ENCODE measurements around the gene PLA2G2D. TPM values are rescaled to one million over a fixed set of nuclear protein-coding genes. Genes with fewer than 3 reads are reported as not detected.

Gene PLA2G2D
- total RNA-seq, 2 experiments from 2014 or later: not detected

DNA sequence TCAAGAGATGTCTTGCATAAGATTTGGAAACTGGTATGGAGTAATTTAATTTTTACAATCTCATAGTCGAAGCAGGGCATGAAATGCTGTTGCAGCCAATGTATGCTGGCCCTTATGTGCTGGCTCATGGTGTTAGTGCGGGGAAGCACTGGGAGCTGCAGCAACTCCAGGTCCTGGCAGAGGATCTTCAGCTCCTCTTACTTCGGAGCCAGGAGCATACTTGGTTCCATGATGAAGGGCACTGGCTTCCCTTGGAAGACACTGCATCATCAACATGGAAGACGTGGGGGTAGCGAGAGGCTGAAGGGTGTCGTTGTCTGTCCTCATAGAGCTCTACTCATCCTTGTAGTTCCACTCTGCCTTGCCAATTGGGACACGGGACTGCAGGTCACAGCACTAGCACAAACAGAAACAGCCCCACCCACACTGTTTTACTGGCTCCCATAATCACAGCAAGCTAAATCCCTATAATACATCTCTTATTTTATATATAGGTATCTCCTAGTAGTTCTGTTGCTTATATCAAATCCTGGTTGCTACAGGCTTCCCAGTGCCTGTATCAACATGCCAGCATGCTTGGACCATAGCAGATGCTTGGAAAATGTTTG is 22.4 kb downstream of the PLA2G2D start:
- ChIA-PET CTCF (interaction anchor here (0.8 kb wide), 1 partner anchor 345 kb away, joined by 3 read pairs; no protein-coding TSS in a partner anchor), POLR2A (no interaction called here)
- no peak for DNase-seq
- Mint-ChIP-seq H3K27ac (no peak overlapping the region), H3K36me3 (ENCODE audit: low read depth) (no peaks in the 10 kb centered on the region), H3K9me3 (ENCODE audit: low read depth) (no peaks in the 10 kb centered on the region), H3K4me3 (no peak overlapping the region), H3K4me1 (no peaks in the 10 kb centered on the region), H3K27me3 (peaks cover 3% of the 10 kb centered on the region)
- no peak for ATAC-seq
- intact Hi-C loops (cut with DNase I, micrococcal nuclease): no loop called here

DNA sequence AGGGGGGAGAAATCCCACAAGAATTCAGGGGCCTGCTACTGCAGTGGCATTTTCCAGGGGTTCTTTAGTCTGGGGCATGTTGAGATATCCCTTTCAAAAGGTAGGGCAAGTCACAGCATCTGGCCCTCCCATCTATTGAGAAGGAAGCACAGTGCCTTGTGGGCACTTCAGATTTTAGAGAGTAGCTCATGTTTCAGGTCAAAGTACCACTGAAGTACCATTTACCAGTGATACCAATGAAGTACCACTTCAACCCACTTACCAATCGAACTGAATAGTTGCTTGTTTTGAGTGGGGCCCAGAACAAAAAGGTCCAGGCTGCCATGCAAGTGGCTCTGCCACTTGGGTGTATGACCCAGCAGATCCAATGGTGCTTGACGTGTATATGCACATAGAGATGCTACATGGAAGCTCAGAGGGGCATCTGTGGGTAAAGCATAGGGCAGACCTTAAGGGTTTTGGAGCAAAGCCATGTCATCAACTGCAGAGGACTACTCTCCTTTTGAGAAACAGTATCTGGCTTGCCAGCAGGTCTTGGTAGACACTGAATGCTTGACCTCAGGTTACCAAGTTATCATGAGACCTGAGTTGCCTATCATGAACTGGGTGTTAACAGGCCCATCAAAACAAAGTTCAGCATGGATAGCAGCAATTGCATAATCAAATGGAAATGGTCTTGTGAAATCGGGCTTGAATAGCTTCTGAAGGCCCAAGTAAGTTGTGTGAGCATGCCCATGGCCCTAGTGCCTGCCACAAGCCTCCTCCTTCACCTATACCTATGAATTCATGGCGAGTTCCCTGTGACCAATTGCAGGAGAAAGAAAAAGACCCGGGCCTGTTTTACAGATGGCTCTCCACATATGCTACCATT is 23.5 kb downstream of the PLA2G2D start:
- CTCF ChIA-PET: no interaction called here
- Mint-ChIP-seq H3K27me3 (peaks cover 3% of the 10 kb centered on the region), H3K4me1 (no peaks in the 10 kb centered on the region), H3K27ac (no peak overlapping the region), H3K4me3 (no peak overlapping the region), H3K36me3 (ENCODE audit: low read depth) (no peaks in the 10 kb centered on the region), H3K9me3 (ENCODE audit: low read depth) (no peaks in the 10 kb centered on the region)
- intact Hi-C loops (cut with DNase I, micrococcal nuclease): no loop called here
- ATAC-seq: no peak
- POLR2A ChIA-PET: no interaction called here
- no peak for DNase-seq

GRCh38 chr1:20093940-20094391 is 25.4 kb downstream of the PLA2G2D start:
- no peak for ATAC-seq

DNA sequence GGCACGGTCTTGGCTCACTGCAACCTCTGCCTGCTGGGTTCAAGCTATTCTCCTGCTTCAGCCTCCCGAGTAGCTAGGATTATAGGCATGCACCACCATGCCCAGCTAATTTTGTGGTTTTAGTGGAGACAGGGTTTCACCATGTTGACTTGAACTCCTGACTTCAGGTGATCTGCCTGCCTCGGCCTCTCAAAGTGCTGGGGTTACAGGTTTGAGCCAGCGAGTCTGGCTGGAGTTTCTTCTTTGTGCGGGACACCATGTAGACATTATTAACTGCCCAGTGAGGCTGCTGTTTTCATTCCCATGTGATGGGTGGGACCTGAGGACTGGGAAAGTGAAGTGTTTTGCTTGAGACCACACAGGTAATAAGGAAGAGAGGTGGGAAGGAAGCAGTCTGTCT is 26.0 kb downstream of the PLA2G2D start:
- intact Hi-C loops (cut with DNase I, micrococcal nuclease): no loop called here

More at GRCh38 chr1:20093940-20094391, 25.4 kb downstream of the PLA2G2D start:
- DNase-seq: no peak
- intact Hi-C loops (cut with DNase I, micrococcal nuclease): no loop called here
- no peaks in the 10 kb centered on the region for H3K4me1 Mint-ChIP-seq
- H3K4me3 Mint-ChIP-seq: no peak overlapping the region
- ChIA-PET CTCF (no interaction called here), POLR2A (no interaction called here)
- no peaks in the 10 kb centered on the region for H3K36me3 Mint-ChIP-seq (ENCODE audit: low read depth)
- H3K27ac Mint-ChIP-seq: no peak overlapping the region
- H3K9me3 Mint-ChIP-seq (ENCODE audit: low read depth): no peaks in the 10 kb centered on the region
- peaks cover 3% of the 10 kb centered on the region for H3K27me3 Mint-ChIP-seq

DNA sequence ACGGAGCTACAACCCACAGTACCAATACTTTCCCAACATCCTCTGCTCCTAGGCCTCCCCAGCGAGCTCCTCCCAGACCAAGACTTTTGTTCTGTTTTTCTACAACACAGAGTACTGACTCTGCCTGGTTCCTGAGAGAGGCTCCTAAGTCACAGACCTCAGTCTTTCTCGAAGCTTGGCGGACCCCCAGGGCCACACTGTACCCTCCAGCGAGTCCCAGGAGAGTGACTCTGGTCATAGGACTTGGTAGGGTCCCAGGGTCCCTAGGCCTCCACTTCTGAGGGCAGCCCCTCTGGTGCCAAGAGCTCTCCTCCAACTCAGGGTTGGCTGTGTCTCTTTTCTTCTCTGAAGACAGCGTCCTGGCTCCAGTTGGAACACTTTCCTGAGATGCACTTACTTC is 28.7 kb downstream of the PLA2G2D start:
- Mint-ChIP-seq H3K4me1 (no peaks in the 10 kb centered on the region), H3K36me3 (ENCODE audit: low read depth) (no peaks in the 10 kb centered on the region), H3K27me3 (peaks cover 3% of the 10 kb centered on the region), H3K4me3 (no peak overlapping the region), H3K27ac (no peak overlapping the region), H3K9me3 (ENCODE audit: low read depth) (no peaks in the 10 kb centered on the region)
- intact Hi-C loops (cut with DNase I, micrococcal nuclease): no loop called here
- DNase-seq (no peak), ATAC-seq (no peak)
- ChIA-PET POLR2A (no interaction called here), CTCF (interaction anchor here (0.6 to 1.5 kb wide), 4 partner anchors 9 to 857 kb away, joined by 3 to 5 read pairs (median 3); no protein-coding TSS in a partner anchor)

More for the DNA sequence above, 26.0 kb downstream of the PLA2G2D start:
- CTCF ChIA-PET: interaction anchor here (1.3 kb wide), 1 partner anchor 9 kb away, joined by 3 read pairs; no protein-coding TSS in a partner anchor
- Mint-ChIP-seq H3K9me3 (ENCODE audit: low read depth) (no peaks in the 10 kb centered on the region), H3K27ac (no peak overlapping the region), H3K36me3 (ENCODE audit: low read depth) (no peaks in the 10 kb centered on the region), H3K27me3 (peaks cover 3% of the 10 kb centered on the region), H3K4me3 (no peak overlapping the region), H3K4me1 (no peaks in the 10 kb centered on the region)
- DNase-seq: no peak
- POLR2A ChIA-PET: no interaction called here
- ATAC-seq: no peak

DNA sequence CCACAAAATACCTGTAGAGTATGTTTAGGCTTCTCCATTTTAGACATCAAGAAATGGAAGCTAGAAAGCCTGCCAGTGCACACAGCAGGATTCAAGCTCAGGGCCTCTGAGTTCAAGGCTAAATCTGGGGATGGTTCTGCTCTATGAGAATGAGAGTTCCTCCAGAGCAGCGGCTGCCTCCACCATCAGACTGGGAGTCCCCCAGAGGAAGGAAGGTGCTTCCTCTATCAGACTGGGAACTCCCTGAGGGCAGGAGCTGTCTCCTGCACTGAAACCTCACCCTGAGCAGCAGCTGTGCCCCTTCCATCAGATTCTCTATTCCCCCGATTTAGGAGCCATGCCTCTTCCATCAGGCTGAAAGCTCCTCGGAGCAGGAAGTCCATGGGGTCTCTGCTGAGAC is 29.2 kb downstream of the PLA2G2D start:
- Mint-ChIP-seq H3K27me3 (peaks cover 3% of the 10 kb centered on the region), H3K4me1 (no peaks in the 10 kb centered on the region), H3K9me3 (ENCODE audit: low read depth) (no peaks in the 10 kb centered on the region), H3K36me3 (ENCODE audit: low read depth) (no peaks in the 10 kb centered on the region), H3K4me3 (no peak overlapping the region), H3K27ac (no peak overlapping the region)
- ChIA-PET CTCF (interaction anchor here (0.7 to 1.5 kb wide), 2 partner anchors 10 to 147 kb away, joined by 3 read pairs; no protein-coding TSS in a partner anchor), POLR2A (no interaction called here)
- ATAC-seq (no peak), DNase-seq (no peak)
- intact Hi-C loops (cut with DNase I, micrococcal nuclease): no loop called here

GRCh38 chr1:20089328-20090077 is 29.8 kb downstream of the PLA2G2D start:
- Mint-ChIP-seq H3K27me3 (peaks cover 3% of the 10 kb centered on the region), H3K27ac (no peak overlapping the region), H3K4me1 (no peaks in the 10 kb centered on the region), H3K4me3 (no peak overlapping the region), H3K36me3 (ENCODE audit: low read depth) (no peaks in the 10 kb centered on the region), H3K9me3 (ENCODE audit: low read depth) (no peaks in the 10 kb centered on the region)
- CTCF ChIA-PET: interaction anchor here (1.5 kb wide), 1 partner anchor 11 kb away, joined by 3 read pairs; no protein-coding TSS in a partner anchor
- no peak for DNase-seq
- POLR2A ChIA-PET: no interaction called here
- intact Hi-C loops (cut with DNase I, micrococcal nuclease): no loop called here
- ATAC-seq: no peak

- H3K27ac Mint-ChIP-seq: no peak overlapping the region
- CTCF ChIA-PET: no interaction called here
- intact Hi-C loops (cut with DNase I, micrococcal nuclease): no loop called here
Measured at GRCh38 chr1:20087668-20088067, 31.7 kb downstream of the PLA2G2D start.

DNA sequence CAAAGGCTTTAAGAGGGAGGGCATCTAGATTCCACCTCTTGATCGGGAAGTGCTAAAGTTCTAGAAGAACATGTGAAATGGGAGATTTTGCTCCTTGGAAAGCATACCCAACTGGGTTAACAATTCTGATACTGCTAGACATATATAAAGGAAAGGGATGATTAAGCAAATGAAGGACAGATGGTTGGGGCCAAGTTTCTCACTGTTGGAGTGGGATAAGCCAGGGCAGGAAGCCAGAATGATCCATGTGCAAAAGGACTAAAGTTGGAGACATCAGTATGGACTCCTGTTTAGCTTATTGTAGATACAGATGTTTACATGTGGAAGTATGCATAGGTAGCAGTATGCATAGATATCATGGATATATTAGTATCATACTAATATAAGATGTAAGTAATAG is 32.5 kb downstream of the PLA2G2D start:
- intact Hi-C loops (cut with DNase I, micrococcal nuclease): no loop called here
- Mint-ChIP-seq H3K4me3 (no peak overlapping the region), H3K27me3 (peaks cover 2% of the 10 kb centered on the region), H3K4me1 (no peaks in the 10 kb centered on the region), H3K9me3 (ENCODE audit: low read depth) (no peaks in the 10 kb centered on the region), H3K36me3 (ENCODE audit: low read depth) (no peaks in the 10 kb centered on the region), H3K27ac (no peak overlapping the region)
- CTCF ChIA-PET: interaction anchor here (0.6 kb wide), 1 partner anchor 268 kb away, joined by 3 read pairs; no protein-coding TSS in a partner anchor
- POLR2A ChIA-PET: no interaction called here
- no peak for DNase-seq
- no peak for ATAC-seq

More at GRCh38 chr1:20087668-20088067, 31.7 kb downstream of the PLA2G2D start:
- no peak for DNase-seq
- no peaks in the 10 kb centered on the region for H3K36me3 Mint-ChIP-seq (ENCODE audit: low read depth)
- peaks cover 2% of the 10 kb centered on the region for H3K27me3 Mint-ChIP-seq
- no peaks in the 10 kb centered on the region for H3K9me3 Mint-ChIP-seq (ENCODE audit: low read depth)
- H3K4me3 Mint-ChIP-seq: no peak overlapping the region
- no peak for ATAC-seq
- POLR2A ChIA-PET: no interaction called here
- H3K4me1 Mint-ChIP-seq: no peaks in the 10 kb centered on the region

- ChIA-PET POLR2A (interaction anchor here (0.6 kb wide), 1 partner anchor 799 kb away, joined by 3 read pairs; no protein-coding TSS in a partner anchor), CTCF (no interaction called here)
- H3K4me1 Mint-ChIP-seq: peaks cover 5% of the 10 kb centered on the region
- no peak overlapping the region for H3K27ac Mint-ChIP-seq
- H3K27me3 Mint-ChIP-seq: peaks cover 11% of the 10 kb centered on the region
- intact Hi-C loops (cut with DNase I, micrococcal nuclease): no loop called here
- no peak for DNase-seq
- H3K4me3 Mint-ChIP-seq: no peak overlapping the region
- H3K36me3 Mint-ChIP-seq (ENCODE audit: low read depth): no peaks in the 10 kb centered on the region
- ATAC-seq: no peak
- H3K9me3 Mint-ChIP-seq (ENCODE audit: low read depth): no peaks in the 10 kb centered on the region
Measured at GRCh38 chr1:20083178-20083944, 36.0 kb downstream of the PLA2G2D start.

DNA sequence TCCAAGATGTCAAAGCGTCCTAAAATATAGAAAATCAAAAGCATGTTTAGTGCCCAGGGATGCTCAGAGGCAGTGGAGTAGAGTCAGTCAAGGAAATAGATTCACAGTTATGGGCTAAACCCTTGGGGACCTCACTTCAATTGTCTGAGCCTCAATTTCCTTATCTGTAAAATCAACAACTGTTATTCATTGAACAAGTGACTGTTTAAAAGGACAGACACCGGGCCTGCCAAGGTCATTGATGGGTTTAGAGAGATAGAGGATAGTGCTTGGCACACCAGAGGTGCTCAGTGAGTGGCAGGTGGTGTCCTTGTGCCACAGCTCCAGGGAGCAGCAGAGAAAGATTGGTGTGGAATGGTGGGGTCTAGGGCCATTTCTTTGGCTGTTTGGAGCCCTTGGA is 36.6 kb downstream of the PLA2G2D start:
- no peaks in the 10 kb centered on the region for H3K9me3 Mint-ChIP-seq (ENCODE audit: low read depth)
- H3K36me3 Mint-ChIP-seq (ENCODE audit: low read depth): no peaks in the 10 kb centered on the region
- DNase-seq: no peak
- ChIA-PET POLR2A (no interaction called here), CTCF (no interaction called here)
- no peak overlapping the region for H3K4me3 Mint-ChIP-seq
- intact Hi-C loops (cut with DNase I, micrococcal nuclease): no loop called here
- peaks cover 11% of the 10 kb centered on the region for H3K4me1 Mint-ChIP-seq
- peaks cover 17% of the 10 kb centered on the region for H3K27me3 Mint-ChIP-seq
- no peak for ATAC-seq
- H3K27ac Mint-ChIP-seq: no peak overlapping the region
